Midbrain (tissue), 1 donor: ENCODE data around the gene NPM1.

Experiments
- DNase-seq: peaks from one replicate; lab custom pipeline; 2025; lab: John Stamatoyannopoulos, UW

Gene NPM1

GRCh38 chr5:171428168-171428696 lies 40.6 kb downstream of the NPM1 start:
- no peak for DNase-seq

GRCh38 chr5:171428809-171429542 lies 41.3 kb downstream of the NPM1 start:
- no peak for DNase-seq

GRCh38 chr5:171429543-171429910 lies 41.9 kb downstream of the NPM1 start:
- DNase-seq, result no peak

GRCh38 chr5:171431251-171431777 lies 43.7 kb downstream of the NPM1 start:
- DNase-seq, result no peak

GRCh38 chr5:171432076-171432475 lies 44.4 kb downstream of the NPM1 start:
- DNase-seq, result no peak

GRCh38 chr5:171432583-171433351 lies 45.1 kb downstream of the NPM1 start:
- no peak for DNase-seq

GRCh38 chr5:171433352-171433698 lies 45.7 kb downstream of the NPM1 start:
- no peak for DNase-seq

GRCh38 chr5:171433982-171434676 lies 46.5 kb downstream of the NPM1 start:
- DNase-seq, result no peak

- DNase-seq, result no peak
Observed at GRCh38 chr5:171434874-171435273, 47.2 kb downstream of the NPM1 start.

- DNase-seq, result no peak
Observed at GRCh38 chr5:171435908-171436307, 48.3 kb downstream of the NPM1 start.

- no peak for DNase-seq
Observed at GRCh38 chr5:171436804-171437285, 49.2 kb downstream of the NPM1 start.

- DNase-seq, result no peak
Observed at GRCh38 chr5:171437286-171437821, 49.7 kb downstream of the NPM1 start.

- no peak for DNase-seq
Observed at GRCh38 chr5:171438738-171439137, 51.1 kb downstream of the NPM1 start.

- no peak for DNase-seq
Observed at GRCh38 chr5:171441246-171441791, 53.7 kb downstream of the NPM1 start.

GRCh38 chr5:171442287-171443042 lies 54.8 kb downstream of the NPM1 start:
- no peak for DNase-seq

GRCh38 chr5:171444582-171444981 lies 56.9 kb downstream of the NPM1 start:
- DNase-seq, result no peak

- no peak for DNase-seq
Observed at GRCh38 chr5:171445644-171446516, 58.2 kb downstream of the NPM1 start.

GRCh38 chr5:171447226-171447625 lies 59.6 kb downstream of the NPM1 start:
- no peak for DNase-seq

GRCh38 chr5:171449426-171449825 lies 61.8 kb downstream of the NPM1 start:
- no peak for DNase-seq
